ENCODE results near the gene ERMP1. TPM values are rescaled to one million over a fixed set of nuclear protein-coding genes. Genes with fewer than 3 reads are reported as not detected.

The ERMP1 gene
- total and polyA plus RNA-seq, 2 donors (not counting 3 experiments of a cell fraction or from before 2014, with no cell fraction given): 9.7 to 16.6 TPM

- H3K4me1 ChIP-seq (ENCODE audit: control insufficient read depth, extremely low read depth, insufficient read depth, low read length): no peaks in the 10 kb centered on the region
- no TSS peak for BruUV-seq (replicated peaks)
- intact Hi-C loops (cut with micrococcal nuclease): loop anchor here (2.0 kb wide), 1 partner anchor 21 kb away; the partner anchor contains the start of gene ERMP1
- no peak for FAIRE-seq
- peaks cover 3 to 6% of the 10 kb centered on the region in 2 experiments for H3K27me3 ChIP-seq (ENCODE audit: control insufficient read depth in 2 of 2, insufficient read depth in 2 of 2, low read length in 2 of 2)
- no peaks in the 10 kb centered on the region for H3K9me1 ChIP-seq (replicated peaks; ENCODE audit: control insufficient read depth, extremely low read depth, insufficient read depth, low read length)
- H3K9ac ChIP-seq (replicated peaks; ENCODE audit: extremely low read depth, insufficient read depth, low read length): no peak overlapping the region
- TF ChIP-seq JUN (IDR thresholded peaks at IDR 0.05; ENCODE audit: borderline replicate concordance, insufficient read depth, insufficient read length, low read depth) (no peak), POLR2A (IDR thresholded peaks at IDR 0.05; ENCODE audit: low read depth, low read length) (no peak), FOS (IDR thresholded peaks at IDR 0.05; ENCODE audit: borderline replicate concordance, insufficient read depth, low read length) (no peak), GATA2 (IDR thresholded peaks at IDR 0.05; ENCODE audit: insufficient read depth, insufficient read length, low read depth, low read length) (no peak), EZH2 (IDR thresholded peaks at IDR 0.05; ENCODE audit: borderline replicate concordance, low read depth, low read length, severe bottlenecking) (no peak), MYC (IDR thresholded peaks at IDR 0.05; ENCODE audit: low read depth, low read length) (no peak), MAX (IDR thresholded peaks at IDR 0.05; ENCODE audit: insufficient read depth, insufficient read length) (no peak), POLR2AphosphoS5 (IDR thresholded peaks at IDR 0.05; ENCODE audit: insufficient read depth, low read depth, low read length) (no peak), CTCF (IDR thresholded peaks at IDR 0.05; ENCODE audit: extremely low read depth in 1 of 2, insufficient read depth in 1 of 2, low read depth in 1 of 2, low read length in 2 of 2) (no peak)
- no peak overlapping the region for H2AFZ ChIP-seq (ENCODE audit: low read depth, low read length)
- no peaks in the 10 kb centered on the region for H3K79me2 ChIP-seq (ENCODE audit: control insufficient read depth, insufficient read depth, low read length)
- dilution Hi-C loops (cut with MboI; ENCODE audit: extremely low pct_ligation_motif_present, low sequenced_read_pairs): no loop called here
- no peak overlapping the region for H3K4me3 ChIP-seq (replicated peaks in 1 of 3; ENCODE audit: insufficient read depth in 1 of 3, low read depth in 1 of 3, low read length in 3 of 3)
- ChIA-PET CTCF (interaction anchor here (1.1 to 2.6 kb wide), 2 partner anchors 17 to 33 kb away, joined by 4 to 11 read pairs; no protein-coding TSS in a partner anchor), POLR2A (no interaction called here)
- H3K36me3 ChIP-seq (ENCODE audit: control insufficient read depth in 2 of 2, extremely low read depth in 1 of 2, insufficient read depth in 2 of 2, low read length in 2 of 2): no peaks in the 10 kb centered on the region
- DNase-seq (ENCODE audit: low read depth, low spot score): no peak
- no peak overlapping the region for H3K27ac ChIP-seq (ENCODE audit: insufficient read depth, low read depth, low read length)
- no peak overlapping the region for H3K4me2 ChIP-seq (ENCODE audit: insufficient read depth, low read length)
- H4K20me1 ChIP-seq (replicated peaks; ENCODE audit: control insufficient read depth, extremely low read depth, insufficient read depth, low read length): no peaks in the 10 kb centered on the region
- no peaks in the 10 kb centered on the region for H3K9me3 ChIP-seq (replicated peaks; ENCODE audit: control insufficient read depth, insufficient read depth, low read length)
Observed at GRCh38 chr9:5853617-5854016, 20.7 kb upstream of the ERMP1 start.

Measured in endothelial cell of umbilical vein (primary cell).